Retinal pigment epithelial cell (primary cell): ENCODE data around the gene CBX1.

ENCODE experiments used
- DNase-seq: peaks from one replicate; pipeline ENCODE4 v3.0.0-alpha.2; 2010; ENCODE audit warnings: low read depth
- H3K4me3 ChIP-seq: 2 replicates; pipeline ENCODE4 v1.5.1; 2011; ENCODE audit warnings: mild to moderate bottlenecking, low read length, control low read depth, moderate library complexity
- TF ChIP-seq, protein P1 (sequence below): conservative IDR thresholded peaks from 2 replicates; pipeline ENCODE4 v1.5.1; 2011; ENCODE audit warnings: low read depth, low read length, control low read depth, inconsistent platforms

Gene CBX1

DNA sequence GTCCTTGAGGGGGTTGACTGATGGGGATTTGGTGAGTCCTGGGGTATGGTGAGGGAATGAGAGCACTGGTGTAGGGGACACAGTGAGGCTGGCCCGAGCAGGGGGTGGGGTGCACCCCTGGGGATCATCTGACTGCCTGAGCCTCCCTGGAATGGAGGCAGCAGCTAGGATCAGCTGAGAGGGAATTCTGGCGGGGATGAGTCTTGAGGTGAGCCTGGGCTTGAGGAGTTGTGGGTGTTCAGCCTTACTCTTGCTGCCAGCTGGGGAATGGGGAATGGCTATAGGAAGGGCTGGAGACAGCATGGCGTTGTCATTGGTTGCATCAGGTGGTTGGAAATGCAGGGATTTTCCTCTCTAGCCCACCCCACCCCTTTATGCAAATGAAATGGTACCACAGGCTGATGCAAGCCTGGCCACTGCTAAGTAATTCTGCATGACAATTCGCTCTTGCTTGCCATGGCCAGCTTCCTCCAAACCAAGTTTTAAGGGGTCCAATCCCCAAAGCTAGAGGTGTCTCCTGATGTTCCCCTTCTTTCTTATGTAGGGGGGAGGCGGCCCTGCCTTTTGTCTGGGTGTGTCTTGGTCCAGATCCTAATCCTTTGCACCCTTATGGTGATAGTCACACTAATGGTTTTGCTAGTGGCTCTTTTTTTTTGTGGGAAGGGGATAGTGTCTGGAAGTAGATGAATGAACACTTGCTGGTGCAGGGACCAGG is 45.6 kb downstream of the CBX1 start:
- H3K4me3 ChIP-seq = peak overlapping the region; percentile 92
- DNase-seq = no peak
- TF ChIP-seq, protein P1, sequence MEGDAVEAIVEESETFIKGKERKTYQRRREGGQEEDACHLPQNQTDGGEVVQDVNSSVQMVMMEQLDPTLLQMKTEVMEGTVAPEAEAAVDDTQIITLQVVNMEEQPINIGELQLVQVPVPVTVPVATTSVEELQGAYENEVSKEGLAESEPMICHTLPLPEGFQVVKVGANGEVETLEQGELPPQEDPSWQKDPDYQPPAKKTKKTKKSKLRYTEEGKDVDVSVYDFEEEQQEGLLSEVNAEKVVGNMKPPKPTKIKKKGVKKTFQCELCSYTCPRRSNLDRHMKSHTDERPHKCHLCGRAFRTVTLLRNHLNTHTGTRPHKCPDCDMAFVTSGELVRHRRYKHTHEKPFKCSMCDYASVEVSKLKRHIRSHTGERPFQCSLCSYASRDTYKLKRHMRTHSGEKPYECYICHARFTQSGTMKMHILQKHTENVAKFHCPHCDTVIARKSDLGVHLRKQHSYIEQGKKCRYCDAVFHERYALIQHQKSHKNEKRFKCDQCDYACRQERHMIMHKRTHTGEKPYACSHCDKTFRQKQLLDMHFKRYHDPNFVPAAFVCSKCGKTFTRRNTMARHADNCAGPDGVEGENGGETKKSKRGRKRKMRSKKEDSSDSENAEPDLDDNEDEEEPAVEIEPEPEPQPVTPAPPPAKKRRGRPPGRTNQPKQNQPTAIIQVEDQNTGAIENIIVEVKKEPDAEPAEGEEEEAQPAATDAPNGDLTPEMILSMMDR = no peak

DNA sequence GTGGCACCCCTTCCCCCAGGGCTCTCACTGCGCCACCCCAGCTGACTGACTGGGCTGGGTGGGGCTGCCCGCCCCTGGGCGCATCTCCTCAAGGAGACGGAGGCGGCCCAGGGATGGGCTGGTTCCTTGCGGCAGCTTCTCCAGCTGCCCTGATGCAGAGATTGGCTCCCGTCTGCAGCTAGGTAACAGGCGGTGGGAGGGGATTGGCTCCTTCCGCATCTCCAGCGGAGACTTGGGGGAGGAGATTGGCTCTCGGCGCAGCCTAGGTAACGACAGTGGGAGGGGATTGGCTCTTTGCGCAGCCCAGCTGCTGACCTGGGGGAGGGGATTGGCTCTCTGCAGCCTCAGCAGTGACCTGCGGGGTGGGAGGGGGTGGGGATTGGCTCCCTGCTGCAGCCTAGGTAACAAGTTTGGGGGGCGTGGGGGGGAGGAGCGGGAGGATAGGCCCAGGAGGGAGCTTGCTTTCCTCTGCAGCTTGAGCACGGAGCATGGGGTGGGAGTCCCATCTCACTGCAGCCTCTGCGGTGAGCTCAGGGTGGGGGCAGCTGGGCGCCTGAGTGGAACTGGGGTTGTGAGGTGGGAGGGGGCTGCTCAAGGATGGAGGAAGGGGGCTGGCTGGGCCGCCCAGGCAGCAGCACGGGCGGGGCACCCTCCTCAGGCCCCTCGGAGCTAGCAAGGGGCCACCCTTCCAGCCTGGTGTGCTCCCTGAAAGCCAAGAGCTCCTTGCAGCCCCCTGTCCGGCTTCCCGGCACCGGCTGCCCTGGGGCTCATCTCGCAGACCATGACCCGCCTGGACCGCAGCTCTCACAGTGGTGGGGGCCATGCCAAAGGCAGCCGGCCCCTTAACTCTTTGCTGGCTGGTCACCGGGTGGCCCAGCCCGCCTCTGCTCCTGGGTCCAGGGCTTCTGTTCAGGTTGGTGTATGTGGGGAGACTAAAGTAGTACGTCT is 46.8 kb downstream of the CBX1 start:
- H3K4me3 ChIP-seq = peak overlapping the region; percentile 92
- peak; percentile 93 for DNase-seq
- TF ChIP-seq, protein P1 = no peak

DNA sequence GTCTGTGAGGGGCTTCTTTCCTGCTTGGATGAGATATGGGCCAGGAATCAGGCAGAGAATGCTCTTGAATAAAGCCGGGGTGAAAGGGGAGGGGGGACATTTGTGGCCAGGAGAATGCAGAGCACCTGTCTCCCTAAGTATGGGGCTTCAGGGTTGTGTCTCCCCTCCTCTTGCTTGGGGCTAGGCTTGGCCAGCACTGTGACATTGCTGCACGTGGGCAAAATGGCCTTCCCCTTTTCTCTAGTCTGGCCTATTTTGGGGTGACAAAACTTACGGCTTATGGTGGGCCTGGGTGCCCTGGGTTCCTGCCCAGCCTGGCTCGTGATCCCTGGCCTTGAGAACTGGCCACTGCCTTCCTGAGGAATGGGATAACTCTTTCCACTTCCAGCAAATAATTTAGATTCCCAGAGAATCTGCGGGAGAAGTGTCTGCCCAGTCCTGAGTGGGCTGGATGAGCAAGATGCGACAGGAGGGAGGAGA is 47.5 kb downstream of the CBX1 start:
- H3K4me3 ChIP-seq = peak overlapping the region; percentile 92
- TF ChIP-seq, protein P1 = no peak
- DNase-seq = no peak

DNA sequence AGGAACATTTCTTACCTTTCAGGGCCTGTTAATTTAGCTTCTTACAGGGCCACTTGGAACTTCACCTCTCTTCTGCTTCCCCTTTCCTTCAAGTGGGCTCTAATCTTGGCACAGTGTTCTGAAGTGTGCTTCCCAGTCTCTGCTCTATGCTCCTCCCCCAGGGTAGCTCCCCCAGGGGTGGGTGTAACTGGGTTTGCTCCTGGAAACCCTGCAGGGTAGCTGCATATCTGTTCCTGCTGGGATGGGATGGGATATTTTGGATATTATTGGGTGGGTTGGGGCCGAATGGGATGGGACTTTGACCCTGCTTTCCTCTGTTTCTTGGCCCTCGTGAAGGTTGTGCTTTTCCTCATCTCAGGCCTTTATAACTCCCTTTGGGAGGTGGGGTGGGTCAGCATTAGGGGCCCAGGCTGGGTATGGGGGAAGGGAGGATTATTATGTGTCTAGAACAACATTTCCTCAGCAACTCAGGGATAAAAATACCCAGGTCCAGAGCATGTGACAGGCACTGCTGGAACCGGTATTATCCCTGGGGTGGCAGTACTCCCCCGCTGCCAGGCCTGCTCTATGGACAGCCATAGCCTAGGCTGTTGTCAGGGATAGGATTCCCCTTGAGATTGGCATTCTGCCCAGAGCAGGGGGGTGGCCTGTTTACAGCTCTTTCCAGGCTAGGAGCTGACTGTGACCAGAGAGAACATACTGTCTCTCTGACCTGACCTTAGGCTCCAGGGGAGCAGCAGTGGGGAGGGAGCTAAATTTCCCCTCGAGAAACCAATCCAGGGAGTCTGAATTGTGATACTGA is 48.1 kb downstream of the CBX1 start:
- TF ChIP-seq, protein P1 = peak; percentile 14
- DNase-seq = peak; percentile 84
- peak overlapping the region; percentile 92 for H3K4me3 ChIP-seq

DNA sequence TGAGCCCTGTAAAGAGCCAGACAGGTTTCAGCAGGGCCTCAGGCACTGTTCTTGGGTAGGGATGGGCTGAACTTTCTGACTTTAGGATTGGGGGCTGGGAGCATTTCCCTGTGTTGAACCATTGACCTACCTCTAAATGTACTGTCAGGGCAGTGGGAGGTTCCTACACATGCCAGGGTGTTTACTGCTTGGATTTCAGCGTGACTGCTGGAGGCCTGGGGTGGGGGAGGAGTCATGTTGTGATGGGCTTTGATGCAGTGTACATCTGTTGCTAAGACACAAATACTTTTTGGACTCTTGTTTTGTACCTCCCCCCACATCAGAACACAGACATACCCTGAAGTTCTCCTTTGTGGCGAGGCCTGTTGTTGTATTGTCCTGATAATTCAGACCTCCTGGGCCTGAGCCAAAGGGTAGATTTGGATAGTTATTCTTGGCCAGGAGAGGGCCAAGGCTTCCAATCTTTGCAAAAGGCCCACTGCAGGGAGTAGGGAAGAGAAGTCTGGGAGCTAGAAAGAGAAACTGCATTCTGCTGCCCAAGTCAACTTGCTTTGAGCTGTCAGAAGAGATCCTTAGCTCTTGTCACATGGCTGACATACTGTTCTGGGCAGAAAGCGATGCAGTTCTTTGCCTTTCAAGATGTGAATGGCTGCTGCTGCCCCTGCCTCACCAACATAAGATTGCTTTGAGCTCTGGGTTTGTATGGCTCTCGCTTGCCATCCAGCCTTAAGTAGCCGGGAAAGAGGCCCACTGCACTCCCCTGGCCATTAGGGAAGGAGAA is 49.4 kb downstream of the CBX1 start:
- TF ChIP-seq, protein P1 = peak; percentile 19
- H3K4me3 ChIP-seq = peak overlapping the region; percentile 92
- DNase-seq = peak; percentile 80

DNA sequence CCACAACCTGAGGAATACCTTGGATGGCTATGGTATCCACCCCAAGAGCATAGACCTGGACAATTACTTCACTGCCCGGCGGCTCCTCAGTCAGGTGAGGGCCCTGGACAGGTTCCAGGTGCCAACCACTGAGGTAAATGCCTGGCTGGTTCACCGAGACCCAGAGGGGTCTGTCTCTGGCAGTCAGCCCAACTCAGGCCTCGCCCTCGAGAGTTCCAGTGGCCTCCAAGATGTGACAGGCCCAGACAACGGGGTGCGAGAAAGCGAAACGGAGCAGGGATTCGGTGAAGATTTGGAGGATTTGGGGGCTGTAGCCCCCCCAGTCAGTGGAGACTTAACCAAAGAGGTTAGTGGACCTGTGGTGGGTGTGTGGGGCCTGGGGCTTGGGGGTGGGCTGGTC is 50.0 kb downstream of the CBX1 start:
- no peak for DNase-seq
- peak overlapping the region; percentile 92 for H3K4me3 ChIP-seq
- TF ChIP-seq, protein P1 = no peak
